Progenitor cell of endocrine pancreas (in vitro differentiated cells): ENCODE measurements around the gene CPN2. TPM values are rescaled to one million over a fixed set of nuclear protein-coding genes. Genes with fewer than 3 reads are reported as not detected.

Source experiments
- DNase-seq: peaks from one replicate; pipeline ENCODE4 v3.0.0; 2021; ENCODE audit warnings: low spot score; ENCODE audit not compliant: unreplicated experiment
- H3K27ac Mint-ChIP-seq: 2 replicates; pipeline ENCODE4 v1.8.0; 2021; ENCODE audit warnings: mild to moderate bottlenecking, moderate library complexity, mixed read lengths
- H3K27me3 Mint-ChIP-seq: 2 replicates; pipeline ENCODE4 v1.8.0; 2021; ENCODE audit warnings: mixed read lengths
- H3K36me3 Mint-ChIP-seq: 2 replicates; pipeline ENCODE4 v1.8.0; 2022; ENCODE audit warnings: mixed read lengths; ENCODE audit not compliant: insufficient read depth
- H3K4me1 Mint-ChIP-seq: 2 replicates; pipeline ENCODE4 v1.8.0; 2021; ENCODE audit warnings: low read depth, mixed read lengths
- H3K4me3 Mint-ChIP-seq: 2 replicates; pipeline ENCODE4 v1.8.0; 2021; ENCODE audit warnings: low read depth, mild to moderate bottlenecking, moderate library complexity, mixed read lengths
- H3K9me3 Mint-ChIP-seq: 2 replicates; pipeline ENCODE4 v1.8.0; 2021; ENCODE audit warnings: low read depth, mixed read lengths
- total RNA-seq: library from RNA; stranded (reverse); gene quantifications from 2 replicates; pipeline ENCODE4 v1.2.1, GENCODE V29; 2021
- TF ChIP-seq, protein P1 (sequence below): fragments of 200-600 bp; sonication (generic); IDR thresholded peaks from one replicate; pipeline ENCODE4 v1.5.0; 2021; ENCODE audit warnings: antibody characterized with exemption, mild to moderate bottlenecking; ENCODE audit not compliant: unreplicated experiment

CPN2 gene
- total RNA-seq, 1 donor from 2014 or later, result not detected

DNA sequence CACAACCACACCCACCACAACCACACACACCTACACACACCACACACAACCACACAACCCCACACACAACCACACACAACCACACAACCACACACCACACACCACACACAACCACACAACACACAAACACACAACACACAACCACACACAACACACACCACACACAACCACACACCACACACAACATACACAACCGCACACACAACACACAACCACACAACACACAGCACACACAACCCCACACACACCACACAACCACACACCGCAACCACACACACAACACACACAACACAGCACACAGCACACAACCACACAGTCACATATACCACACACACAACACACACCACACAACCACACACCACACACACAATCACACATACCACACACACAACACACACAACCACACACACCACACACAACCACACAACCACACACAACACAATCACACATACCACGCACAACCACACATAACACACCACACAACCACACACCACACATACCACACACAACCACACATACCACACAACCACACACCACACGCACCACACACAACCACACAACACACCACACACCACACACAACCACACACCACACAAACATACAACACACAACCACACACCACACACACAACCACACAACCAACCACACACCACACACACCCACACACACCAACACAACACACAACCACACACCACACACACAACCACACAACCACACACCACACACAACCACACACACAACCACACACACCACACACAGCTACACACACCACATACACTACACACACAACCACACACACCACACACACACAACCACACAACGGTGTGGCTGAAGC is 23.7 kb downstream of the CPN2 start:
- Mint-ChIP-seq H3K4me3 (no peak overlapping the region), H3K36me3 (no peaks in the 10 kb centered on the region), H3K27ac (no peak overlapping the region), H3K9me3 (no peaks in the 10 kb centered on the region), H3K4me1 (peaks cover 20% of the 10 kb centered on the region), H3K27me3 (peaks cover 3% of the 10 kb centered on the region)
- DNase-seq, result no peak
- TF ChIP-seq, protein P1, sequence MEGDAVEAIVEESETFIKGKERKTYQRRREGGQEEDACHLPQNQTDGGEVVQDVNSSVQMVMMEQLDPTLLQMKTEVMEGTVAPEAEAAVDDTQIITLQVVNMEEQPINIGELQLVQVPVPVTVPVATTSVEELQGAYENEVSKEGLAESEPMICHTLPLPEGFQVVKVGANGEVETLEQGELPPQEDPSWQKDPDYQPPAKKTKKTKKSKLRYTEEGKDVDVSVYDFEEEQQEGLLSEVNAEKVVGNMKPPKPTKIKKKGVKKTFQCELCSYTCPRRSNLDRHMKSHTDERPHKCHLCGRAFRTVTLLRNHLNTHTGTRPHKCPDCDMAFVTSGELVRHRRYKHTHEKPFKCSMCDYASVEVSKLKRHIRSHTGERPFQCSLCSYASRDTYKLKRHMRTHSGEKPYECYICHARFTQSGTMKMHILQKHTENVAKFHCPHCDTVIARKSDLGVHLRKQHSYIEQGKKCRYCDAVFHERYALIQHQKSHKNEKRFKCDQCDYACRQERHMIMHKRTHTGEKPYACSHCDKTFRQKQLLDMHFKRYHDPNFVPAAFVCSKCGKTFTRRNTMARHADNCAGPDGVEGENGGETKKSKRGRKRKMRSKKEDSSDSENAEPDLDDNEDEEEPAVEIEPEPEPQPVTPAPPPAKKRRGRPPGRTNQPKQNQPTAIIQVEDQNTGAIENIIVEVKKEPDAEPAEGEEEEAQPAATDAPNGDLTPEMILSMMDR, result no peak

DNA sequence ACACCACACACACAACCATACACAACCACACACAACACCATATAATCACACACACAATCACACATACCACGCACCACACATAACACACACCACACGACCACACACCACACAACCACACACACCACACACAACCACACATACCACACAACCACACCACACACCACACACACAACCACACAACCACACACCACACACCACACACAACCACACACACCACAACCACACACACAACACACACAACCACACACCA is 24.2 kb downstream of the CPN2 start:
- H3K4me1 Mint-ChIP-seq, result peaks cover 25% of the 10 kb centered on the region
- TF ChIP-seq, protein P1, result no peak
- H3K9me3 Mint-ChIP-seq, result no peaks in the 10 kb centered on the region
- peaks cover 3% of the 10 kb centered on the region for H3K27me3 Mint-ChIP-seq
- H3K4me3 Mint-ChIP-seq, result no peak overlapping the region
- no peaks in the 10 kb centered on the region for H3K36me3 Mint-ChIP-seq
- no peak for DNase-seq
- H3K27ac Mint-ChIP-seq, result no peak overlapping the region

DNA sequence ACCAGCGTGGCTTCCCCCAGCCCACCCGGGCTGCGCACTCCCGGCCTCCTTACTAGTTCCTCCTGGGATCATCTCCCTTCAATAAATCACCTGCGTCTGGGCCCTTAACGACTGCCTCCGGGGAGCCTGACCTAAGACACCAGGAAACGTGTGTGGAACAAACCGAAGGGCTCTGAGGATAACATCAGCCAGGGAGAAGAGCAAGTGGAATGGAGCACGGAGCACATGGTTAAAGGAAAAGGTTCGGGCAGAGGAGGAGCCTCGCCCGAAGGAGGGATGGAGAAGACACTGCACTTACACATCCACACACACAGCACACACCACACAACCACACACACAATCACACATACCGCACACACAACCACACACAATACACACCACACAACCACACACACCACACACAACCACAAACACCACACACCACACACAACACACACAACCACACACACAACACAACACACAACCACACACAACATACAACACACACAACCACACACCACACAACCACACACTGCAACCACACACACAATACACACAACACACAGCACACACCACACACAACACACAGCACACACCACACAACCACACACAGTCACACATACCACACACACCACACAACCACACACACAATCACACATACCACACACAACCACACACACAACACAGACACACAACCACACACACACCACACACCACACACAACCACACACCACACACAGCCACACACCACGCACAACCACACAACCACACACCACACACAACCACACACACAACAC is 24.7 kb downstream of the CPN2 start:
- TF ChIP-seq, protein P1, result no peak
- no peak overlapping the region for H3K27ac Mint-ChIP-seq
- peaks cover 3% of the 10 kb centered on the region for H3K27me3 Mint-ChIP-seq
- peaks cover 28% of the 10 kb centered on the region for H3K4me1 Mint-ChIP-seq
- no peaks in the 10 kb centered on the region for H3K36me3 Mint-ChIP-seq
- DNase-seq, result no peak
- no peaks in the 10 kb centered on the region for H3K9me3 Mint-ChIP-seq
- H3K4me3 Mint-ChIP-seq, result no peak overlapping the region

DNA sequence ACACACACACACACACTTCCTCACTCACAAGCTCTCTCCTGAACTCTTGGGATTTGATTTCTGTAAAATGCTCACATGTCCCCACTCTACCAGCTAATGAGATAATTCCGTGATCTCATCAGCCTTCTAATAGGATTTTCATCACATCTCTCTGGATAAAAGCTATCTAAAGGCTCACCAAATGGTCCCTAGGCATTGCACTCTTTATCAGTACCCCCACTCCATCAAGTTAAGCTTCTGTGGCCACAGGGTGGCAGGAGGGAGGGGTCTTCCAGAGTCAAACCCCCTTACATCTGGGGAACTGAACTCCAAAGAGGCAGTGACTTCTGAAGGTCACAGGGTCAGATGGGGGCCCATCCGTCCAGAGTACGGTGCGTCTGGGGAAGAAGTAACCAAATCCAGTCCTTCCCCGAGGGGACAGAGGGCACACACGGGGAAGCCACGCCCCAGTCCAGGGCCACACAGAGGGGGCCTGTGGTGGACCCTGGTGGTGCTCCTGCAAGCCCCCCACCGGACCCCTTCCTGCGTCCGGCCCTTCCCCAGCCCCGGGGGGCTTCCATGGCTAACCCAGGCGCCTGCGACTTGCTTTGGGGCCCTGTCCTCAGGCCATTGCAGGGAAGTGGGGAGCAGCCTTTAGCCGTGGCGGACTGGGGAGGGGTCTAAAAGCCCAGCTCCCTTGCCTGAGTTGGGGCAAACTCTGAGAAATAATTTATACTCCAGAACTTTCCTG is 25.5 kb downstream of the CPN2 start:
- H3K27ac Mint-ChIP-seq, result no peak overlapping the region
- H3K9me3 Mint-ChIP-seq, result no peaks in the 10 kb centered on the region
- DNase-seq, result no peak
- TF ChIP-seq, protein P1, result no peak
- H3K4me3 Mint-ChIP-seq, result no peak overlapping the region
- peaks cover 3% of the 10 kb centered on the region for H3K27me3 Mint-ChIP-seq
- peaks cover 36% of the 10 kb centered on the region for H3K4me1 Mint-ChIP-seq
- H3K36me3 Mint-ChIP-seq, result no peaks in the 10 kb centered on the region

DNA sequence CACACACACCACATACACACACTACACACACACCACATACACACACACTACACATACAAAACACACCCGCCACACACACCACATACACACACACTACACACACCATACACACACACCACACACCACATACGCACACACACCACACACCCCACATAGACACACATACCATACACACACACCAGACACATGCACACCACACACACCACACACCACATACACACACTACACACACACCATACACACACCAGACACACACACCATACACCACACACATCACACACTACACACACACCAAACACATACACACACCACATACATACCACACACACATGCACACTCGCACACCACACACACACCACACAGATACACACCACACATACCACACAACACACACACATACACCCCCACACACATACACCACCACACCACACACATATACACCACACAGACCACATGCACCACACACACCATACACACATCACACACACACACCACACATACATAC is 26.3 kb downstream of the CPN2 start:
- Mint-ChIP-seq H3K9me3 (no peaks in the 10 kb centered on the region), H3K27ac (no peak overlapping the region)

More for the DNA sequence above, 26.3 kb downstream of the CPN2 start:
- Mint-ChIP-seq H3K4me3 (no peak overlapping the region), H3K27me3 (peaks cover under 1% of the 10 kb centered on the region), H3K36me3 (no peaks in the 10 kb centered on the region), H3K4me1 (peaks cover 38% of the 10 kb centered on the region)
- no peak for DNase-seq
- TF ChIP-seq, protein P1, result no peak
